Loucy (cell line): Measurements from ENCODE around the gene LRRFIP1.

Source experiments
- H2AFZ ChIP-seq: fragments of 200-600 bp; sonication (generic); 2 replicates; pipeline ENCODE4 v1.6.0; 2016; ENCODE audit warnings: antibody characterized with exemption, mild to moderate bottlenecking, low read length, moderate library complexity
- H3F3A ChIP-seq: fragments of 200-600 bp; 2 replicates; pipeline ENCODE4 v1.6.0; 2016; ENCODE audit warnings: antibody characterized with exemption, low read depth, mild to moderate bottlenecking
- H3K27me3 ChIP-seq: fragments of 200-600 bp; sonication (generic); 2 replicates; pipeline ENCODE4 v1.6.1; 2014; ENCODE audit warnings: low read length, mild to moderate bottlenecking; ENCODE audit not compliant: insufficient read depth, poor library complexity, severe bottlenecking
- H3K36me3 ChIP-seq: fragments of 200-600 bp; sonication (generic); 2 replicates; pipeline ENCODE4 v1.6.1; 2016; ENCODE audit warnings: low read length; ENCODE audit not compliant: insufficient read depth
- H3K4me1 ChIP-seq: fragments of 200-600 bp; sonication (generic); 2 replicates; pipeline ENCODE4 v1.5.1; 2014; ENCODE audit warnings: low read length, mild to moderate bottlenecking; ENCODE audit not compliant: insufficient read depth, poor library complexity, severe bottlenecking
- H3K4me2 ChIP-seq: fragments of 200-600 bp; sonication (generic); 2 replicates; pipeline ENCODE4 v1.6.0; 2014; ENCODE audit warnings: antibody characterized with exemption, low read length, low read depth, mild to moderate bottlenecking; ENCODE audit not compliant: poor library complexity, severe bottlenecking
- H3K4me3 ChIP-seq: fragments of 200-600 bp; sonication (generic); 2 replicates; pipeline ENCODE4 v1.5.1; 2014; ENCODE audit warnings: low read length, mild to moderate bottlenecking, mixed read lengths; ENCODE audit not compliant: poor library complexity, severe bottlenecking
- H3K79me2 ChIP-seq: fragments of 200-600 bp; sonication (generic); 2 replicates; pipeline ENCODE4 v1.6.1; 2014; ENCODE audit warnings: low read length; ENCODE audit not compliant: insufficient read depth
- H3K9ac ChIP-seq: fragments of 200-600 bp; sonication (generic); 2 replicates; pipeline ENCODE4 v1.6.0; 2014; ENCODE audit warnings: mild to moderate bottlenecking, low read depth, low read length, moderate library complexity; ENCODE audit not compliant: poor library complexity, severe bottlenecking
- H3K9me2 ChIP-seq: fragments of 200-600 bp; sonication (generic); replicated peaks from 2 replicates; pipeline ENCODE4 v1.6.1; 2016; ENCODE audit warnings: low read depth, low read length, mixed read lengths
- H3K9me3 ChIP-seq: fragments of 200-600 bp; sonication (generic); 2 replicates; pipeline ENCODE4 v1.6.1; 2014; ENCODE audit warnings: mild to moderate bottlenecking, antibody characterized with exemption, low read length, low read depth; ENCODE audit not compliant: insufficient read depth
- H4K20me1 ChIP-seq: fragments of 200-600 bp; sonication (generic); 2 replicates; pipeline ENCODE4 v1.6.0; 2014; ENCODE audit warnings: antibody characterized with exemption, low read length, mild to moderate bottlenecking; ENCODE audit not compliant: insufficient read depth, poor library complexity, severe bottlenecking
- CTCF ChIP-seq: fragments of 200-600 bp; sonication (generic); conservative IDR thresholded peaks from 2 replicates; pipeline ENCODE4 v1.5.1; 2014; ENCODE audit warnings: mild to moderate bottlenecking, antibody characterized with exemption, low read length
- EZH2phosphoT487 ChIP-seq: fragments of 200-600 bp; IDR thresholded peaks from 2 replicates; pipeline ENCODE4 v1.6.1; 2018; ENCODE audit warnings: antibody characterized with exemption, mild to moderate bottlenecking, moderate library complexity, borderline replicate concordance

LRRFIP1 gene

GRCh38 chr2:237773826-237774225, 146.4 kb downstream of the LRRFIP1 start:
- H3K9ac ChIP-seq: no peak overlapping the region
- no peak overlapping the region for H2AFZ ChIP-seq
- no peak overlapping the region for H3K4me2 ChIP-seq
- no peaks in the 10 kb centered on the region for H4K20me1 ChIP-seq
- no peaks in the 10 kb centered on the region for H3K4me1 ChIP-seq
- no peaks in the 10 kb centered on the region for H3K79me2 ChIP-seq
- peaks cover 69% of the 10 kb centered on the region; the same call in 1 of the 2 replicates for H3K36me3 ChIP-seq
- H3F3A ChIP-seq: no peaks in the 10 kb centered on the region
- H3K9me3 ChIP-seq: no peaks in the 10 kb centered on the region
- no peaks in the 10 kb centered on the region for H3K27me3 ChIP-seq
- no peak overlapping the region for H3K4me3 ChIP-seq
- H3K9me2 ChIP-seq: no peaks in the 10 kb centered on the region
- TF ChIP-seq CTCF (no peak), EZH2phosphoT487 (no peak)

DNA sequence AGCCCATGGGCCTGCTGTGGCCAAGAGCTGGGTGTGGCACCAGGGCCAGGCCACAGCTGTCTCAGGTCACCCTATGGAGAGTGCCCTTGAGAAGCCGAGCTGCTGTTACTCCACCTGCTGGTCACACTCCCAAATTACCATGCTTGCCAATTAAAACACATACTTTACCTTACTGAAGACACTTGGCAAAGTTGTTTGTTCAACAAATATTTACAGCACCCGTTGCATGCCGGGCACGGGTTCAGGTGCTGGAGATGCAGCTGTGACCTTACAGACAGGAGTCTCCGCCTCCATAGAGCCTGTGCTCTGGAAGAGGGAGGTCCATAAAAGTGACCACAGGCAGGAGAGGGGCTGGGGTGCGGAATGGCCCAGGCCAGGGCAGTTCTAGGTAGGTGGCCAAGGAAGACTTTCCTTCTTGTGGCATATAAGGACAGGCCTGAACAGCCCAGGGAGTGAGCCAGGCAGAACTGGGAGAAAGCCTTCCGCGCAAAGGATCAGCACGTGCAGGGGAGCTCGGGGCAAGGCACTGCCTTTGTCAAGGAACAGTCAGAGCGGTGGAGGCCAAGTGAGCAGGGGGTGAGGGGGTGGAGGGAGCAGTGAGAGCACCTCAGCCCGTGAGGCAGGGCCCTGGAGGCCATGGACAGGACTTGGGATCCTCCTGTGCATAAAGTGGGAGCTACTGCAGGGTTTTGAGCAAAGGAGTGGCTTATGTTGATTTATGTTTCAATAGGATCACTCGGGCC, 147.6 kb downstream of the LRRFIP1 start:
- Histone ChIP-seq H3K79me2 (no peaks in the 10 kb centered on the region), H3K9ac (no peak overlapping the region), H3F3A (no peaks in the 10 kb centered on the region), H3K9me3 (no peaks in the 10 kb centered on the region), H4K20me1 (no peaks in the 10 kb centered on the region), H3K9me2 (no peaks in the 10 kb centered on the region), H3K4me2 (no peak overlapping the region), H3K4me1 (no peaks in the 10 kb centered on the region), H3K36me3 (peaks cover 72% of the 10 kb centered on the region; the same call in 1 of the 2 replicates), H2AFZ (no peak overlapping the region), H3K4me3 (no peak overlapping the region), H3K27me3 (no peaks in the 10 kb centered on the region)
- TF ChIP-seq EZH2phosphoT487: no peak
- peak; percentile 77 for TF ChIP-seq CTCF

DNA sequence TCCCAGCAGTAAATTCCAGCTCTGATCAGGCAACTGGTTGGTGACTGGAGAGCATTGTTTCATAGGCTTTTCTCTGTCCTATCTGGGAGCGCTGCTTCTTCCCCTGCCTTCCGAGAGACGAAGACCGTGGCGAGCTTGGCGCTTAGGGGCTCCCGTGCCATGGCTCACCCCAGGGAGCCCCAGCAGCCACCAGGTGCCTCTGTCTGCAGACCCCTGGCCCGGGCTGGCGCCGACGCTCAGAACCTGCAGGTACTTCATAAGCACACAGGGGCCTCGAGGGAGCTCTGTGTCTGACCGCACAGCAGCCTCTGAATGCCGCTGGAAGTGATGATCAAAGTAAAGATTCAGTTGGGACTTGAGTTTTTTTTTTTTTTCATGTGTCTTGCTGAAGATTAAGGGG, 152.1 kb downstream of the LRRFIP1 start:
- no peaks in the 10 kb centered on the region for H3F3A ChIP-seq
- H4K20me1 ChIP-seq: no peaks in the 10 kb centered on the region
- no peak overlapping the region for H3K4me3 ChIP-seq
- H3K9ac ChIP-seq: no peak overlapping the region
- H3K27me3 ChIP-seq: no peaks in the 10 kb centered on the region
- H3K36me3 ChIP-seq: peaks cover 67% of the 10 kb centered on the region; the same call in 1 of the 2 replicates
- no peak overlapping the region for H2AFZ ChIP-seq
- TF ChIP-seq EZH2phosphoT487 (no peak), CTCF (no peak)
- no peak overlapping the region for H3K4me2 ChIP-seq
- no peaks in the 10 kb centered on the region for H3K9me2 ChIP-seq
- H3K4me1 ChIP-seq: no peaks in the 10 kb centered on the region
- no peaks in the 10 kb centered on the region for H3K79me2 ChIP-seq
- no peaks in the 10 kb centered on the region for H3K9me3 ChIP-seq
